Measurements from ENCODE around the gene EIF3D.

EIF3D gene

GRCh38 chr22:36492109-36492508 is 36.9 kb downstream of the EIF3D start:
- no peak for DNase-seq (ENCODE audit: extremely low read depth, low read depth)
- H3K4me3 ChIP-seq (replicated peaks; ENCODE audit: low read depth, low read length) = no peak overlapping the region
- TF ChIP-seq, protein P1, sequence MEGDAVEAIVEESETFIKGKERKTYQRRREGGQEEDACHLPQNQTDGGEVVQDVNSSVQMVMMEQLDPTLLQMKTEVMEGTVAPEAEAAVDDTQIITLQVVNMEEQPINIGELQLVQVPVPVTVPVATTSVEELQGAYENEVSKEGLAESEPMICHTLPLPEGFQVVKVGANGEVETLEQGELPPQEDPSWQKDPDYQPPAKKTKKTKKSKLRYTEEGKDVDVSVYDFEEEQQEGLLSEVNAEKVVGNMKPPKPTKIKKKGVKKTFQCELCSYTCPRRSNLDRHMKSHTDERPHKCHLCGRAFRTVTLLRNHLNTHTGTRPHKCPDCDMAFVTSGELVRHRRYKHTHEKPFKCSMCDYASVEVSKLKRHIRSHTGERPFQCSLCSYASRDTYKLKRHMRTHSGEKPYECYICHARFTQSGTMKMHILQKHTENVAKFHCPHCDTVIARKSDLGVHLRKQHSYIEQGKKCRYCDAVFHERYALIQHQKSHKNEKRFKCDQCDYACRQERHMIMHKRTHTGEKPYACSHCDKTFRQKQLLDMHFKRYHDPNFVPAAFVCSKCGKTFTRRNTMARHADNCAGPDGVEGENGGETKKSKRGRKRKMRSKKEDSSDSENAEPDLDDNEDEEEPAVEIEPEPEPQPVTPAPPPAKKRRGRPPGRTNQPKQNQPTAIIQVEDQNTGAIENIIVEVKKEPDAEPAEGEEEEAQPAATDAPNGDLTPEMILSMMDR (IDR thresholded peaks at IDR 0.05; ENCODE audit: low read depth, low read length, missing control alignments) = no peak

DNA sequence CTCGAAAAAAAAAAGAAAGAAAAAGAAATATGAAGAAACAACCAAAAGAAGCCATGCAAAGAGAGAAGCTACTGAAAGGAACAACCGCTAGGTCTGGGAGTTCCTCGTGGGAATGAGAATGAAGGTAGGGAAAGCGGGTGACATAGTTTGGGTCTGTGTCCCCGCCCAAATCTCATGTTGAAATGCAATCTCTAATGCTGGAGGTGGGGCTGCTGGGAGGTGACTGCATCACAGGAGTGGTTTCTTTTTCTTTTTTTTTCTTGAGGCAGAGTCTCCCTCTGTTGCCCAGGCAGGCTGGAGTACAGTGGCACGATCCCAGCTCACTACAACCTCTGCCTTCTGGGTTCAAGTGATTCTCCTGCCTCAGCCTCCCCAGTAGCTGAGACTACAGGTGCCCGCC is 37.8 kb downstream of the EIF3D start:
- H3K4me3 ChIP-seq (replicated peaks; ENCODE audit: low read depth, low read length) = no peak overlapping the region
- no peak for DNase-seq (ENCODE audit: extremely low read depth, low read depth)
- TF ChIP-seq, protein P1 (IDR thresholded peaks at IDR 0.05; ENCODE audit: low read depth, low read length, missing control alignments) = no peak

- DNase-seq (ENCODE audit: extremely low read depth, low read depth) = no peak
- no peak overlapping the region for H3K4me3 ChIP-seq (replicated peaks; ENCODE audit: low read depth, low read length)
- TF ChIP-seq, protein P1 (IDR thresholded peaks at IDR 0.05; ENCODE audit: low read depth, low read length, missing control alignments) = peak; percentile 77
Measured at GRCh38 chr22:36486619-36487384, 42.2 kb downstream of the EIF3D start.

DNA sequence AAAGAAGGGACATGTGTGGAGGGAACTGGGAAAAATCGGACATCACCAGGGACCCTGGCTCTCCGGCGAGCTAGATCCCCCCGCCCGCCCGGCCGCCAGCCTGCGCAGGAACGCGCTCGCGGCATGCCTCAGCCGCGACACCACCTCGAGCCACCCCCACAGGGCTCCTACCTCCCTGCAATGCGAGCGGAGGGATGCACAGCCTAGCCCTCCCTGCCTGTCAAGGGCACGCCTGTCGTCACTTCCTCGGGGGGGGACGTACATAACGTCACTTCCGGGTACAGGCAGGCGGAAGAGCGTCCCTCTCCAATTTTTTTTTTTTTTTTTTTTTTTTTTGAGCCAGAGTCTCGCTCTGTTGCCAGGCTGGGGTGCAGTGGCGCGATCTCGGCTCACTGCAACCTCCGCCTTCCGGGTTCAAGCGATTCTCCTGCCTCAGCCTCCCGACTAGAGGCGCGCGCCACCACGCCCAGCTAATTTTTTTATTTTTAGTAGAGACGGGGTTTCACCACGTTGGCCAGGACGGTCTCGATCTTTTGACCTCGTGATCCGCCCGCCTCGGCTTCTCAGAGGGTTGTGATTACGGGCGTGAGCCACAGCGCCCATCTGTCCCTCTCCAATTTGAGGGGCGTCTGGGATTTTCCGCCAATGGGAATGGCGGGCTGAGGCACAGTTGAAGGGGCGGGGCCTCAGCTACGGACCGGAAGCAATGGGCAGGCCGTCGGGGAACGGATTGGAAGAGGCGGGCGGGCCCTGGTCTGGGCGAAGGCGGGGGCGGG is 47.4 kb downstream of the EIF3D start, which contains the start of gene TXN2:
Gene TXN2 (minus strand): TSS at position 248 of the 776 bp plus-strand sequence. CDS start 803 bp downstream, outside the sequence.
- TF ChIP-seq, protein P1 (IDR thresholded peaks at IDR 0.05; ENCODE audit: low read depth, low read length, missing control alignments) = no peak
- H3K4me3 ChIP-seq (replicated peaks; ENCODE audit: low read depth, low read length) = peak within 1 kb of the TSS; percentile 78
- peak; percentile 79 for DNase-seq (ENCODE audit: extremely low read depth, low read depth)

DNA sequence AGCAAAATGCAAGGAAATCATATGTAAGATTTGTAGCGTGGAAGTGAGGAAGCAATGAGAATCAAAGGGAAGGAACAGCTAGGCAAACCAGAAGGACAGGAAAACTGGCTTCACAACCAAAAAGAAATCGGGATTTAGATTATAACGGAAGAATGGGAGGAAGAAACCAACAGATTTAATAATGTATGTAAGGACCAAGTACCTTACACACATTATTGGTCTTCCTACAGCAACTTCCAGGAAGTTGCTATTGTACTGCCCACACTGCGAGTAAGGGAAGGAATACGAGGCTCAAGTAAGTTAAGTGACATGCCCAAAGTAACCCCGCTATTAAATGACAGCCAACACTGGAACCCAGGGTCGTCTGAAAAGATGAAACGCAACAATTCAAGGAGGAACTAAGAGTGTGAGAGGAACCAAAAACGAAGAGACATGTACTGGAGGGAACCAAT is 48.0 kb downstream of the EIF3D start:
- peak overlapping the region; percentile 78 for H3K4me3 ChIP-seq (replicated peaks; ENCODE audit: low read depth, low read length)
- DNase-seq (ENCODE audit: extremely low read depth, low read depth) = no peak
- TF ChIP-seq, protein P1 (IDR thresholded peaks at IDR 0.05; ENCODE audit: low read depth, low read length, missing control alignments) = no peak

GRCh38 chr22:36478966-36479365 is 50.0 kb downstream of the EIF3D start:
- TF ChIP-seq, protein P1 (IDR thresholded peaks at IDR 0.05; ENCODE audit: low read depth, low read length, missing control alignments) = no peak
- no peak overlapping the region for H3K4me3 ChIP-seq (replicated peaks; ENCODE audit: low read depth, low read length)
- no peak for DNase-seq (ENCODE audit: extremely low read depth, low read depth)
